WTC11 (cell line): ENCODE data around the gene CFAP299.

ENCODE experiments used
- AFF4 ChIP-seq: sonication (generic); formaldehyde crosslinking; IDR thresholded peaks from 2 replicates; pipeline ENCODE4 v1.8.1; 2023; ENCODE audit warnings: mild to moderate bottlenecking, missing genetic modification reagents, borderline replicate concordance
- ATF3 ChIP-seq: sonication (generic); formaldehyde crosslinking; conservative IDR thresholded peaks from 2 replicates; pipeline ENCODE4 v1.8.1; 2022; ENCODE audit warnings: mild to moderate bottlenecking, missing genetic modification reagents
- ATF6 ChIP-seq: sonication (generic); formaldehyde crosslinking; IDR thresholded peaks from 2 replicates; pipeline ENCODE4 v1.8.1; 2023; ENCODE audit warnings: mild to moderate bottlenecking, missing genetic modification reagents
- CREB1 ChIP-seq: sonication (generic); formaldehyde crosslinking; IDR thresholded peaks from 2 replicates; pipeline ENCODE4 v1.8.0; 2023; ENCODE audit warnings: mild to moderate bottlenecking, missing genetic modification reagents
- CTCF ChIP-seq: fragments of 200-600 bp; IDR thresholded peaks from 2 replicates; pipeline ENCODE4 v1.8.0; 2022; ENCODE audit warnings: antibody characterized with exemption
- E2F4 ChIP-seq: sonication (generic); formaldehyde crosslinking; IDR thresholded peaks from 2 replicates; pipeline ENCODE4 v1.8.1; 2022; ENCODE audit warnings: low read depth, mild to moderate bottlenecking, moderate library complexity, missing genetic modification reagents, borderline replicate concordance
- MAX ChIP-seq: sonication (generic); formaldehyde crosslinking; IDR thresholded peaks from 2 replicates; pipeline ENCODE4 v1.8.0; 2022; ENCODE audit warnings: mild to moderate bottlenecking, missing genetic modification reagents
- PRRX2 ChIP-seq: fragments of 250-450 bp; sonication (Bioruptor Pico); IDR thresholded peaks from 2 replicates; pipeline ENCODE4 v1.8.0; 2021; ENCODE audit warnings: mild to moderate bottlenecking
- ZNF263 ChIP-seq: sonication (generic); formaldehyde crosslinking; IDR thresholded peaks from 2 replicates; pipeline ENCODE4 v1.8.1; 2022; ENCODE audit warnings: low read depth, mild to moderate bottlenecking, moderate library complexity, missing genetic modification reagents
- ZNF396 ChIP-seq: fragments of 250-450 bp; sonication (Bioruptor Pico); IDR thresholded peaks from 2 replicates; pipeline ENCODE4 v1.8.0; 2021; ENCODE audit warnings: mild to moderate bottlenecking, moderate library complexity, borderline replicate concordance

- TF ChIP-seq ZNF396 (CRISPR knock-in tag) (no peak), PRRX2 (CRISPR knock-in tag) (no peak), E2F4 (no peak), CTCF (no peak), ATF6 (CRISPR knock-in tag) (no peak), ATF3 (CRISPR knock-in tag) (no peak), ZNF263 (no peak), AFF4 (CRISPR knock-in tag) (no peak), MAX (no peak), CREB1 (CRISPR knock-in tag) (no peak)
Observed at GRCh38 chr4:80419946-80420345, 84.4 kb downstream of the CFAP299 start.
